HepG2 (cell line): ENCODE results near the gene WDR62. TPM values are rescaled to one million over a fixed set of nuclear protein-coding genes. Genes with fewer than 3 reads are reported as not detected.

Experiments
- ATF7-NPFF ChIP-seq: sonication (generic); formaldehyde crosslinking; IDR thresholded peaks from 2 replicates; pipeline ENCODE4 v1.8.1; 2023; ENCODE audit warnings: mild to moderate bottlenecking, low read depth, missing genetic modification reagents, moderate library complexity
- BCL6 ChIP-seq: IDR thresholded peaks from 2 replicates; pipeline ENCODE4 v1.6.1; 2016; ENCODE audit warnings: missing genetic modification reagents, missing compliant biosample characterization
- DNMT3B ChIP-seq: conservative IDR thresholded peaks from 2 replicates; pipeline ENCODE4 v1.6.1; 2016; ENCODE audit warnings: missing biosample characterization, control low read depth
- FOXK1 ChIP-seq: sonication (generic); formaldehyde crosslinking; IDR thresholded peaks from 2 replicates; pipeline ENCODE4 v1.4.0; 2020; ENCODE audit warnings: low read depth, missing genetic modification reagents, borderline replicate concordance
- GPBP1L1 ChIP-seq: sonication (generic); formaldehyde crosslinking; IDR thresholded peaks from 2 replicates; pipeline ENCODE4 v1.5.0; 2020; ENCODE audit warnings: mild to moderate bottlenecking, missing genetic modification reagents
- GPN1 ChIP-seq: sonication (generic); formaldehyde crosslinking; IDR thresholded peaks from 2 replicates; pipeline ENCODE4 v1.5.1; 2020; ENCODE audit warnings: missing genetic modification reagents, borderline replicate concordance
- HNRNPUL1 ChIP-seq: fragments of 200-400 bp; formaldehyde crosslinking; IDR thresholded peaks from 2 replicates; pipeline ENCODE4 v1.6.1; 2017; ENCODE audit warnings: low read depth, mild to moderate bottlenecking, low read length, moderate library complexity
- MEIS2 ChIP-seq: sonication (generic); formaldehyde crosslinking; IDR thresholded peaks from 2 replicates; pipeline ENCODE4 v1.9.0; 2021; ENCODE audit warnings: mild to moderate bottlenecking, missing genetic modification reagents
- PATZ1 ChIP-seq: sonication (generic); formaldehyde crosslinking; IDR thresholded peaks from 2 replicates; pipeline ENCODE4 v1.4.0; 2020; ENCODE audit warnings: missing genetic modification reagents
- SMAD9 ChIP-seq: sonication (generic); formaldehyde crosslinking; IDR thresholded peaks from 2 replicates; pipeline ENCODE4 v1.5.1; 2020; ENCODE audit warnings: mild to moderate bottlenecking, missing genetic modification reagents
- SMC3 ChIP-seq: IDR thresholded peaks from 2 replicates; pipeline ENCODE4 v1.6.1; 2011; ENCODE audit warnings: low read length, improper control_type of control experiment
- TEAD3 ChIP-seq: optimal IDR thresholded peaks from 2 replicates; pipeline ENCODE3; 2016; ENCODE audit warnings: borderline replicate concordance
- TRIM24 ChIP-seq: sonication (generic); formaldehyde crosslinking; IDR thresholded peaks from 2 replicates; pipeline ENCODE4 v1.8.0; 2022; ENCODE audit warnings: mild to moderate bottlenecking, missing genetic modification reagents
- ZKSCAN1 ChIP-seq: fragments of 150-350 bp; IDR thresholded peaks from 2 replicates; pipeline ENCODE4 v1.6.1; 2014; ENCODE audit warnings: low read length
- ZNF501 ChIP-seq: sonication (generic); formaldehyde crosslinking; IDR thresholded peaks from 2 replicates; pipeline ENCODE4 v1.5.1; 2020; ENCODE audit warnings: mild to moderate bottlenecking, moderate library complexity, missing genetic modification reagents
- ZNF619 ChIP-seq: sonication (generic); formaldehyde crosslinking; IDR thresholded peaks from 2 replicates; pipeline ENCODE4 v1.4.0; 2020; ENCODE audit warnings: mild to moderate bottlenecking, missing genetic modification reagents
- ZNF660 ChIP-seq: sonication (generic); formaldehyde crosslinking; IDR thresholded peaks from 2 replicates; pipeline ENCODE4 v1.5.1; 2020; ENCODE audit warnings: mild to moderate bottlenecking, low read depth, missing genetic modification reagents, borderline replicate concordance
- ZNF768 ChIP-seq: sonication (generic); formaldehyde crosslinking; IDR thresholded peaks from 2 replicates; pipeline ENCODE4 v1.4.0; 2020; ENCODE audit warnings: missing genetic modification reagents
- ZSCAN21 ChIP-seq: sonication (generic); formaldehyde crosslinking; IDR thresholded peaks from 2 replicates; pipeline ENCODE4 v1.8.0; 2022; ENCODE audit warnings: mild to moderate bottlenecking, missing genetic modification reagents, moderate library complexity, borderline replicate concordance
- polyA plus RNA-seq, 8 experiments: library from polyadenylated mRNA; depleted of rRNA in 3 of 8; stranded (reverse) in 7 of 8; unstranded in 1 of 8; fragments of >200 nt; fragmentation: Illumina TruSeq in 4 of 8; extraction: Trizol in 4 of 8; gene quantifications; 2 replicates each; pipeline versions ENCODE4 v1.2.1 to v1.2.3, GENCODE V29; 2011 to 2016; ENCODE audit warnings: low read depth in 4 of 8, missing spikeins in 1 of 8, mixed read lengths in 1 of 8; ENCODE audit not compliant: insufficient read depth in 1 of 8
- total RNA-seq, 5 experiments: library from RNA; depleted of rRNA; stranded (reverse); fragments of >200 nt; fragmentation: Illumina TruSeq; extraction: Trizol; gene quantifications; 2 replicates each; pipeline ENCODE4 v1.2.3, GENCODE V29; 2016; ENCODE audit warnings: low read depth in 1 of 5
- TF ChIP-seq, protein P1 (sequence below): sonication (generic); formaldehyde crosslinking; IDR thresholded peaks from 2 replicates; pipeline ENCODE4 v1.4.0; 2020; ENCODE audit warnings: missing genetic modification reagents
- TF ChIP-seq, protein P2 (sequence below): sonication (generic); formaldehyde crosslinking; IDR thresholded peaks from 2 replicates; pipeline ENCODE4 v1.8.1; 2023; ENCODE audit warnings: mild to moderate bottlenecking, missing genetic modification reagents

The WDR62 gene
- total and polyA plus RNA-seq, 2 of the 13 experiments (the other 11 are each of a cell fraction or from before 2014, with no cell fraction given), result 5.8 to 12.5 TPM

GRCh38 chr19:36058481-36059179 is 3.9 kb downstream of the WDR62 start (continued):
- TF ChIP-seq ZNF501 (CRISPR knock-in tag) (peak; percentile 20; the same call in 1 of the 2 replicates), GPN1 (CRISPR knock-in tag) (no peak), ZNF660 (no peak), ZNF619 (CRISPR knock-in tag) (no peak), ZNF768 (no peak), ATF7-NPFF (peak; percentile 48; the same call in 1 of the 2 replicates), DNMT3B (0 out of 2 replicates have a peak, but pooled peaks have one; percentile 40), ZSCAN21 (CRISPR knock-in tag) (no peak), MEIS2 (0 out of 2 replicates have a peak, but pooled peaks have one; percentile 52), SMAD9 (CRISPR knock-in tag) (no peak), GPBP1L1 (CRISPR knock-in tag) (no peak), TRIM24 (CRISPR knock-in tag) (no peak), PATZ1 (CRISPR knock-in tag) (peak; percentile 41; the same call in 1 of the 2 replicates), BCL6 (CRISPR knock-in tag) (peak; percentile 52; the same call in 1 of the 2 replicates), FOXK1 (CRISPR knock-in tag) (peak; percentile 27; the same call in 1 of the 2 replicates), TEAD3 (CRISPR knock-in tag) (peak; percentile 78), HNRNPUL1 (no peak), SMC3 (no peak), ZKSCAN1 (no peak)
- TF ChIP-seq, protein P1, sequence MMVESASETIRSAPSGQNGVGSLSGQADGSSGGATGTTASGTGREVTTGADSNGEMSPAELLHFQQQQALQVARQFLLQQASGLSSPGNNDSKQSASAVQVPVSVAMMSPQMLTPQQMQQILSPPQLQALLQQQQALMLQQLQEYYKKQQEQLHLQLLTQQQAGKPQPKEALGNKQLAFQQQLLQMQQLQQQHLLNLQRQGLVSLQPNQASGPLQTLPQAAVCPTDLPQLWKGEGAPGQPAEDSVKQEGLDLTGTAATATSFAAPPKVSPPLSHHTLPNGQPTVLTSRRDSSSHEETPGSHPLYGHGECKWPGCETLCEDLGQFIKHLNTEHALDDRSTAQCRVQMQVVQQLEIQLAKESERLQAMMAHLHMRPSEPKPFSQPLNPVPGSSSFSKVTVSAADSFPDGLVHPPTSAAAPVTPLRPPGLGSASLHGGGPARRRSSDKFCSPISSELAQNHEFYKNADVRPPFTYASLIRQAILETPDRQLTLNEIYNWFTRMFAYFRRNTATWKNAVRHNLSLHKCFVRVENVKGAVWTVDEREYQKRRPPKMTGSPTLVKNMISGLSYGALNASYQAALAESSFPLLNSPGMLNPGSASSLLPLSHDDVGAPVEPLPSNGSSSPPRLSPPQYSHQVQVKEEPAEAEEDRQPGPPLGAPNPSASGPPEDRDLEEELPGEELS, result 0 out of 2 replicates have a peak, but pooled peaks have one; percentile 34
- TF ChIP-seq, protein P2, sequence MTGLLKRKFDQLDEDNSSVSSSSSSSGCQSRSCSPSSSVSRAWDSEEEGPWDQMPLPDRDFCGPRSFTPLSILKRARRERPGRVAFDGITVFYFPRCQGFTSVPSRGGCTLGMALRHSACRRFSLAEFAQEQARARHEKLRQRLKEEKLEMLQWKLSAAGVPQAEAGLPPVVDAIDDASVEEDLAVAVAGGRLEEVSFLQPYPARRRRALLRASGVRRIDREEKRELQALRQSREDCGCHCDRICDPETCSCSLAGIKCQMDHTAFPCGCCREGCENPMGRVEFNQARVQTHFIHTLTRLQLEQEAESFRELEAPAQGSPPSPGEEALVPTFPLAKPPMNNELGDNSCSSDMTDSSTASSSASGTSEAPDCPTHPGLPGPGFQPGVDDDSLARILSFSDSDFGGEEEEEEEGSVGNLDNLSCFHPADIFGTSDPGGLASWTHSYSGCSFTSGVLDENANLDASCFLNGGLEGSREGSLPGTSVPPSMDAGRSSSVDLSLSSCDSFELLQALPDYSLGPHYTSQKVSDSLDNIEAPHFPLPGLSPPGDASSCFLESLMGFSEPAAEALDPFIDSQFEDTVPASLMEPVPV (CRISPR knock-in tag), result 0 out of 2 replicates have a peak, but pooled peaks have one; percentile 25
